Measurements from ENCODE around the gene RPL34. TPM values are rescaled to one million over a fixed set of nuclear protein-coding genes. Genes with fewer than 3 reads are reported as not detected.

Gene RPL34
- total and polyA plus RNA-seq, 8 donors, result 424 to 7,943 (median 1,042) TPM

GRCh38 chr4:108622022-108622421 lies 1.6 kb downstream of the RPL34 start:
- Histone ChIP-seq H3K27me3 (no peaks in the 10 kb centered on the region), H3K27ac (peak overlapping the region in 2 of 5 donors; percentile 90 to 91), H3K4me1 (peaks cover 14 to 47% (median 41%) of the 10 kb centered on the region in 4 donors), H3K36me3 (peaks cover 45 to 54% (median 53%) of the 10 kb centered on the region in 4 donors), H3K4me3 (peak overlapping the region in 2 of 4 donors; percentile 65 to 69), H3K9me3 (no peaks in the 10 kb centered on the region)
- DNase-seq, result no peak
- intact Hi-C loops (cut with DNase I; ENCODE audit: low total_unique reads), result no loop called here
- 53 to 65% (median 63%) methylated on average over 4 of the region's 4 CpGs for WGBS, 5 donors
- TF ChIP-seq EP300 (IDR thresholded peaks at IDR 0.05) (no peak), POLR2A (IDR thresholded peaks at IDR 0.05) (no peak), POLR2AphosphoS5 (IDR thresholded peaks at IDR 0.05) (no peak)
- TF ChIP-seq, protein P1, sequence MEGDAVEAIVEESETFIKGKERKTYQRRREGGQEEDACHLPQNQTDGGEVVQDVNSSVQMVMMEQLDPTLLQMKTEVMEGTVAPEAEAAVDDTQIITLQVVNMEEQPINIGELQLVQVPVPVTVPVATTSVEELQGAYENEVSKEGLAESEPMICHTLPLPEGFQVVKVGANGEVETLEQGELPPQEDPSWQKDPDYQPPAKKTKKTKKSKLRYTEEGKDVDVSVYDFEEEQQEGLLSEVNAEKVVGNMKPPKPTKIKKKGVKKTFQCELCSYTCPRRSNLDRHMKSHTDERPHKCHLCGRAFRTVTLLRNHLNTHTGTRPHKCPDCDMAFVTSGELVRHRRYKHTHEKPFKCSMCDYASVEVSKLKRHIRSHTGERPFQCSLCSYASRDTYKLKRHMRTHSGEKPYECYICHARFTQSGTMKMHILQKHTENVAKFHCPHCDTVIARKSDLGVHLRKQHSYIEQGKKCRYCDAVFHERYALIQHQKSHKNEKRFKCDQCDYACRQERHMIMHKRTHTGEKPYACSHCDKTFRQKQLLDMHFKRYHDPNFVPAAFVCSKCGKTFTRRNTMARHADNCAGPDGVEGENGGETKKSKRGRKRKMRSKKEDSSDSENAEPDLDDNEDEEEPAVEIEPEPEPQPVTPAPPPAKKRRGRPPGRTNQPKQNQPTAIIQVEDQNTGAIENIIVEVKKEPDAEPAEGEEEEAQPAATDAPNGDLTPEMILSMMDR (IDR thresholded peaks at IDR 0.05), result no peak

- peak overlapping the region in 2 of 4 donors; percentile 65 to 69 for H3K4me3 ChIP-seq
- 86 to 94% (median 88%) methylated on average over 5 of the region's 5 CpGs for WGBS, 5 donors
- H3K27me3 ChIP-seq, result no peaks in the 10 kb centered on the region
- H3K9me3 ChIP-seq, result no peaks in the 10 kb centered on the region
- peaks cover 51 to 62% (median 61%) of the 10 kb centered on the region in 4 donors for H3K36me3 ChIP-seq
- TF ChIP-seq EP300 (IDR thresholded peaks at IDR 0.05), result no peak
- TF ChIP-seq, protein P1 (IDR thresholded peaks at IDR 0.05), result no peak
- no peak for TF ChIP-seq POLR2AphosphoS5 (IDR thresholded peaks at IDR 0.05)
- TF ChIP-seq POLR2A (IDR thresholded peaks at IDR 0.05), result no peak
- intact Hi-C loops (cut with DNase I; ENCODE audit: low total_unique reads), result no loop called here
- no peak for DNase-seq
- peaks cover 14 to 47% (median 41%) of the 10 kb centered on the region in 4 donors for H3K4me1 ChIP-seq
- H3K27ac ChIP-seq, result peak overlapping the region in 1 of 5 donors; percentile 21
Measured at GRCh38 chr4:108622828-108623227, 2.5 kb downstream of the RPL34 start.

DNA sequence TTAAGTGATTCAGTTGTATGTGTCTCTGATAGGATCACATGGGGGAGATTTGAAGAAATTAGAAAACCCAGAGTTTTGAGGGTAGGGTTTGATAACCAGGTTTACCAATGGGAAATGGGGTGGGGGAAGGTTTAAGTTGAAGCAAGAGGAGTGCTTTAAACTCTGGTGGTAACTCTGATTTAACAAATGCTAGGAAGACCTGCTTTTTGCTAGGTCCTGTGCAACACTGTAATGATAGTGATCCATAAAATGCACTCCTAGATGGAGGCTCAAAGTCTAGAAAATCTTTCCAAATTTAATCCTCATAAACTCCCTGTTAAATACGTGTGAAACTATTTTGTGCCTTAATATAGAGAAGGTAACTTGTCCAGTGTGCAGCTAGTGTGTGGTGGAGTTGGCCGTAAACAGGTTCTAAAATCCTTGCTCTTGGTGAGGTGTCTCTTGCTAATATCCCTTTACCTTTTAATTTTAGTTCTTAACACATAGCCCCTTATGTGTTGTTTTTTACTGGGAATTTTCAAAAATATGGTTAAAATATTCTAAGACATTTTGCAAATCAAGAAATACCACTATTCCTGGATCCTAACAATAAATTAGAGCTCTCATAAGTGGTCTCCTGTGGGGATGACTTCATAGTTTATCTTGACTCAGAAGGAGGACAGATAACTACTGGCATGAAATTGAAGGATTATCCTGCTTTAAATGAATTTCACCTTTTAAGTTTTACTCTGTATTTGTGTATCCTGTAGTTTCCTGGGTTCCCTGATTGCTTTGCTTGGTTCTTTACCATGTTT lies 4.1 kb downstream of the RPL34 start:
- peaks cover 14 to 42% (median 37%) of the 10 kb centered on the region in 4 donors for H3K4me1 ChIP-seq
- peaks cover 59 to 78% (median 77%) of the 10 kb centered on the region in 4 donors for H3K36me3 ChIP-seq
- intact Hi-C loops (cut with DNase I; ENCODE audit: low total_unique reads), result no loop called here
- TF ChIP-seq, protein P1 (IDR thresholded peaks at IDR 0.05), result no peak
- TF ChIP-seq POLR2AphosphoS5 (IDR thresholded peaks at IDR 0.05) (no peak), EP300 (IDR thresholded peaks at IDR 0.05) (no peak), POLR2A (IDR thresholded peaks at IDR 0.05) (no peak)
- no peak overlapping the region for H3K27ac ChIP-seq
- H3K9me3 ChIP-seq, result no peaks in the 10 kb centered on the region
- peak overlapping the region in 1 of 4 donors; percentile 65 for H3K4me3 ChIP-seq
- 60 to 78% (median 69%) methylated on average over 2 of the region's 2 CpGs for WGBS, 5 donors
- no peaks in the 10 kb centered on the region for H3K27me3 ChIP-seq
- no peak for DNase-seq

- no peaks in the 10 kb centered on the region for H3K9me3 ChIP-seq
- DNase-seq, result no peak
- no peak overlapping the region for H3K27ac ChIP-seq
- H3K4me1 ChIP-seq, result peaks cover 13 to 36% (median 31%) of the 10 kb centered on the region in 4 donors
- 83 to 100% (median 100%) methylated on average over 1 of the region's 1 CpG for WGBS, 5 donors
- no peak overlapping the region for H3K4me3 ChIP-seq
- TF ChIP-seq POLR2A (IDR thresholded peaks at IDR 0.05) (no peak), EP300 (IDR thresholded peaks at IDR 0.05) (no peak), POLR2AphosphoS5 (IDR thresholded peaks at IDR 0.05) (no peak)
- TF ChIP-seq, protein P1 (IDR thresholded peaks at IDR 0.05), result no peak
- peaks cover 72 to 94% (median 93%) of the 10 kb centered on the region in 4 donors for H3K36me3 ChIP-seq
- intact Hi-C loops (cut with DNase I; ENCODE audit: low total_unique reads), result no loop called here
- H3K27me3 ChIP-seq, result no peaks in the 10 kb centered on the region
Measured at GRCh38 chr4:108626056-108626455, 5.7 kb downstream of the RPL34 start.
